NCI-H146 treated with DMSO at 0.1 percent for 48 hours (cell line): Measurements from ENCODE around the gene SHC2.
"Not testable (repeated sequence)": the region's sequence is repeated elsewhere in the genome, so short reads cannot be mapped to it uniquely, and the experiment has no call there.

Experiments
- DNase-seq: peaks from one replicate; lab custom pipeline; 2025; ENCODE audit not compliant: unreplicated experiment; lab: John Stamatoyannopoulos, UW

The SHC2 gene

GRCh38 chr19:425056-425455, 35.8 kb downstream of the SHC2 start:
- DNase-seq, result no peak

- DNase-seq, result no peak
Measured at GRCh38 chr19:424546-424945, 36.3 kb downstream of the SHC2 start.

- no peak for DNase-seq
Measured at GRCh38 chr19:423691-424466, 37.0 kb downstream of the SHC2 start.

GRCh38 chr19:422917-423226, 38.0 kb downstream of the SHC2 start:
- not testable (repeated sequence) for DNase-seq

DNA sequence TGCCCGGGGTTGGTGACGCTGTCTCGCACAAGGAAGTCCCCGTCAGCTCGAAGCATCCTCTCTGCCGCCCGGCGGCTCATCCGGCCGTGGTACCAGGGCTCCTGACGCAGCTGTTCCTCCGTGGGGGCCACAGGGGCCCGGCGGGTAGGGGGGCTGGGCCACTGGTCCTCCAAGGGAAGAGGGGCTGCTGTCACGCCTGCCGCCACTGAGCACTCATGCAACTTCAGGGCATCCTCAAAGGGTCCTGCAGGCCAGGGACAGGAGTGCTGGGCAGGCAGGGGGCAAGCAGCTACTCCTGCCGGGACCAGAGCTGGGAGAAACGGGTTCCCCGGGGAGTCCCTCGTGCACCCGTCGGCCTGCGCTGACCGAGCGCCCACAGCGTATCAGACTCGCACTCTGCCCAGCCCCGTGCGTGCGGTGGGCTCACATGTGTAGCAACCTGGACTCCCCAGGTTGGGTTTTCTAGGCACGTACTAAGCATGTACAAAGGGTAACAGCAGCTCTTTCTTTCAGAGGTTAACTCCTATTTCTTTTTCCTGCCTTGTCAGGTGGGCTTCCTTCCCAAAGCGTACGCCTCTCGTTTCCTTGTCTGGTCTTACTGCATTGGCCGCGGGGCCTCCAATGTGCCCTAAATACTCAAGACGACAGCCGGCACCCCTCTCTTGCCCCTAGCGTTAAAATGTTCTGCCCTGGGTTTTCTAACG, 38.5 kb downstream of the SHC2 start:
- DNase-seq, result no peak

GRCh38 chr19:419721-420515, 40.9 kb downstream of the SHC2 start:
- no peak for DNase-seq

DNA sequence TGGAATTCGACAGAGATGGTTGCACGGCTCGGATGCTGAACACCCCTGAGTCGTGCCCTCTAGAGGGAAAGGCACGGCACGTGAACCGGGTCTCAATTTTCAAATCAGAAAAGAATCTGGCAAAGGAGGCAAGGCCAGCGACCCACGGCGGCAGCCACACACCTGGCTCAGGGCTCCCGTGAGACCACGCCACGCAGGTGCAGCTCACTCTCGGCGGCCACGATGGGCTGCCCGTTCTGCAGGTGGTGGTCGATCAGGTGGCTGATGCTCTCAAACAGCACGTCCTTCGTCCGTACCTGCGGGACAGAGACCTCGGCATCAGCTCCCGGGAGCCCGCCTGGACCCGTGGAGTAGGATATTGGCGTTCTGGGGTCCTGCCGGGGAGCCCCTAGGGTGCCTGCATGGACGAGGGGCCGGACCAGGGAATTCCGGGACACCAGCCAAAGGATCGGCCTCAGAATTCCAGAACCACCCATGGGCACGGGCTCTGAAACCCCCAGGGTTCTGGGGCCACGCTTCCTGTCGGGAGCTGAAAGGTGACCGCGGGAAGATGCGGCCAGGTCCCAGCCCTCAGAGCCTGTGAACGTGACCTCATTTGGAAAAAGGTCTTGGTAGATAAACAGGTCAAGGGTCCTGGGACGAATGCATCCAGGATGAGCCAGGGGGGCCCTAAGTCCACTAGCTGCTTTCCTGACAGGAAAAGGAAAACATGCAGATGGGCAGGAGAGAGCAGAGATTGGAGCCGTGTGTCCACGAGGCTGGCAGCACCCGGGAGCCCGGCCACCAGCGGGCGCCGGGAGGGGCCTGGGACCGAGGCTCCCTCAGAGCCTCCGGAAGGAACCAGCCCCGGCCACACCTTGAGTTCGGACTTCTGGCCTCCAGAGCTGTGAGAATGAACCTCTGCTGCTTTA, 41.8 kb downstream of the SHC2 start:
- no peak for DNase-seq

- no peak for DNase-seq
Measured at GRCh38 chr19:416416-416815, 44.4 kb downstream of the SHC2 start.

GRCh38 chr19:415292-415691, 45.5 kb downstream of the SHC2 start:
- DNase-seq, result no peak

GRCh38 chr19:413756-414420, 46.9 kb downstream of the SHC2 start:
- no peak for DNase-seq

- no peak for DNase-seq
Measured at GRCh38 chr19:412356-413355, 48.2 kb downstream of the SHC2 start.

DNA sequence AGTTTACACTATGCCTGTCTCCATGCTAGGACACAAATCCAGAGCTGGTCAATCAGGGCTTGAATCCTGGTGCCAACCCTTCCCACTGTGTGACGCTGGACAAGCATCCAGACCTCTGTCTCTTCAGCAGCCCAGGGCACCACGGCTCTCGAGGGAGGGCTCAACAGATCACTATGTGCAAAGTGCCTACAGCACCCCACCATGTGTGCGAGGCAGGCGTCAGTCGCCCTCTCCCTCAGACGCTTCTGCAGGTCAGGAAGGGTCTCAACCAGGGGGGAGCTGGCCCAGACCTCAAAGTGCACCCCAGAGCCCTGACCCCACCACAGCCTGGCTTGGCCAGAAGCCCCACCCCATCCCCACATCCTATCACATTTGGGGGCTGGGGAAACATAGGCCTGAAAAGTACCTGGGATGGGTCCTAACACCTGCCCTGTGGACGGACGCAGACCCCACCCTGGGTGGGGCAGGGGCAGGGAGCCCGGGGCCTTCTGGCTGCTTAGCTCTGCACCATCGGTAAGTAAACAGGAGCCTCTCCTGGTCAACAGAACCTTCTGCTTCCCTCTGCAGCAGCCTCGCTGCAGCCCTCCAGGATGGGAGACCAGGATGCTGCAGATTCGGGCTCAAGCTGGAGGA, 49.0 kb downstream of the SHC2 start:
- no peak for DNase-seq

GRCh38 chr19:411121-411722, 49.6 kb downstream of the SHC2 start:
- not testable (repeated sequence) for DNase-seq

DNA sequence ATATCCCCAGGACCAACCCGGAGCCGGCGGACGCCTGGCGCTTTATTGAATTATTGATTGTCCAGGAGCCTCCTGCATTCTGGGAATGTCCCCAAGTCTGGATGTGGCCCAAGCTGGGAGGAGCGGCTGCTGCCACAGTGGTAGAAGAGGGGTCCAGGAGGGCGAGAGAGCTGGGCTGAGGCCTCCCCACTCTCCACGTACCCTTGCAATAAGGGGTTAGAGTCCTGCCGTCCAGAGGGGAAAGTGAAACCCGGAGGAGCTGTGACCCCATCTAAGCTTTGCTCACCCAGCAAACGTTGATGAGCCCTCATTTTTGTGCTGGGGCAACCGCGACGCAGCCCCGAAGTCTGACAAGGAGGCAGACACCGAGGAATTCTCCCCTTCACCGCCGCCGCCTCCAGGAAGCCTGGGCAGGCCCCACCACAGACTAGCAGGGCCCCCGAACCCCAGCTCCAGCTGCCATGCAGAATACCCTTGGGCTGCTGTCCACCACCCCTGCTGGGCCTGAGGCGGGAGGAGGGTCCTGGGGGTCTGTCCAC, 50.5 kb downstream of the SHC2 start:
- DNase-seq, result no peak

DNA sequence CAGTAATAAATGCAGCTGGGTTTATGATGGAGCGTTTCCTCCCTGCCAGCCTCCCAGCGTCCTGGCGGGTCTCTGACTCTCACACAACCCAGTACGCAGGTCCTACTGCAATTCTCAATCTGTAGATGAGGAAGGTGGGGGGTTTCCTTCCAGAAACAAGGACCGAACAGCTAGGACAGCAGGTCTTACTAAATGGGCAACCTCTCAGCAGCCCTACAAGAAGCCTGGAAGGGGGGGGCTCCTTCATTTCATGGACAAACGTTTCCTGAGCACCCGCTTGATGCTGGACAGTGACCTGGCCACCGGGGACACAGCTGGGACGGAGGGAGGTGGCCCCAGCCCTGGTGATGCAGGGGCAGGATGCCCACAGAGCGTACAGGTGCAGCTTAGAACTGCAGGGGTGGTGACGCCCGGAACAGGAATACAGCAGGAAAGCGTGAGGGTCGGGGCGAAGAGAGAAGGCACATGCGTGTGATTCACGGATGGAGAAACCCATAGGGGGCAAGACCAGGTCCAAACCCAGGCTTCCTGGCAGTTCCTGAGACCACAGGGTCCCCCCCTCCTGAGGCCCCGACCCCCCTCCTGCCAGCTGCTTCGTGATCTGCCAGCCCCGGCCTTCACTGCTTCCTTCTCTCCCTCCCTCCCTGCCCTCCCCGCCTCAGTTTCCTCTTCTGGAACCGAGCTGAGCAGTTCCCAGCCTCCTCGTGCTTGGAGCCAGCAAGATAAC, 51.2 kb downstream of the SHC2 start:
- no peak for DNase-seq

- DNase-seq, result no peak
Measured at GRCh38 chr19:408902-409515, 51.8 kb downstream of the SHC2 start, which contains the start of gene C2CD4C. C2CD4C (minus strand) TSS chr19:409147; CDS start chr19:408361, 786 bp downstream.

- DNase-seq, result no peak
Measured at GRCh38 chr19:408441-408901, 52.4 kb downstream of the SHC2 start.
